ENCODE measurements around the gene AP1G1. TPM values are rescaled to one million over a fixed set of nuclear protein-coding genes. Genes with fewer than 3 reads are reported as not detected.

The AP1G1 gene
- 38.4 and 40.5 TPM in 2 replicates for total RNA-seq

GRCh38 chr16:71808593-71809459 lies at the start of gene AP1G1:
Gene AP1G1, minus strand, starts transcription at chr16:71808834. Its CDS starts 19,355 bp downstream, at chr16:71789479.

GRCh38 chr16:71845639-71846430 lies 37.2 kb upstream of the AP1G1 start, which contains the start of gene ATXN1L:
Gene ATXN1L, plus strand, starts transcription at chr16:71845976. Its CDS starts 3,765 bp downstream, at chr16:71849741.

GRCh38 chr16:71724320-71724751 lies 84.3 kb downstream of the AP1G1 start, which contains the start of gene PHLPP2:
Gene PHLPP2, minus strand, starts transcription at chr16:71724701. Its CDS starts 9,906 bp downstream, at chr16:71714795.

Other genes with a start within 250 kb of the AP1G1 start
- not detected in 2 replicates for gene TAT, start 231.7 kb downstream of the AP1G1 start, total RNA-seq
- gene MARVELD3, start 182.7 kb downstream of the AP1G1 start, total RNA-seq: 9.2 and 9.6 TPM in 2 replicates
- gene PHLPP2, start 84.1 kb downstream of the AP1G1 start, total RNA-seq: 4.5 and 6.0 TPM in 2 replicates
- gene ATXN1L, start 37.1 kb upstream of the AP1G1 start, total RNA-seq: 7.5 and 9.6 TPM in 2 replicates
- gene ZNF821, start 75.3 kb upstream of the AP1G1 start, total RNA-seq: 1.0 and 1.9 TPM in 2 replicates
- 112 and 116 TPM in 2 replicates for gene IST1, start 86.7 kb upstream of the AP1G1 start, total RNA-seq
- gene PKD1L3, start 191.6 kb upstream of the AP1G1 start, total RNA-seq: not detected in 2 replicates
- gene DHODH, start 199.9 kb upstream of the AP1G1 start, total RNA-seq: 4.2 and 6.6 TPM in 2 replicates
- gene HP, start 245.7 kb upstream of the AP1G1 start, total RNA-seq: not detected in 2 replicates

All from hair follicular keratinocyte (primary cell).